Measurements from ENCODE around the gene FANCC.

The FANCC gene

GRCh38 chr9:95103871-95104580, 213.5 kb downstream of the FANCC start:
- H3K4me1 ChIP-seq (ENCODE audit: insufficient read depth, low read length): no peaks in the 10 kb centered on the region

GRCh38 chr9:95103281-95103771, 214.2 kb downstream of the FANCC start:
- no peaks in the 10 kb centered on the region for H3K9me3 ChIP-seq (ENCODE audit: insufficient read depth, low read length, severe bottlenecking)
- no peak overlapping the region for H3K9ac ChIP-seq (ENCODE audit: low read depth, low read length)
- H3K4me3 ChIP-seq (ENCODE audit: low read depth in 1 of 2, low read length in 2 of 2): no peak overlapping the region
- H3K27ac ChIP-seq (ENCODE audit: low read length): no peak overlapping the region
- 0 out of 2 replicates have a peak, but pooled peaks cover 3% of the 10 kb centered on the region for H3K36me3 ChIP-seq (ENCODE audit: insufficient read depth, low read length)
- ATAC-seq (ENCODE audit: insufficient read depth, low read depth) (no peak), DNase-seq (no peak)
- H3K79me2 ChIP-seq (ENCODE audit: insufficient read depth, low read length): no peaks in the 10 kb centered on the region
- H2AFZ ChIP-seq (ENCODE audit: low read depth, low read length): no peak overlapping the region
- TF ChIP-seq EZH2 (IDR thresholded peaks at IDR 0.05; ENCODE audit: borderline replicate concordance, low read depth, low read length, severe bottlenecking) (no peak), CTCF (IDR thresholded peaks at IDR 0.05; ENCODE audit: borderline replicate concordance, extremely low read depth, low read length, poor library complexity, severe bottlenecking) (no peak)
- no peaks in the 10 kb centered on the region for H3K4me1 ChIP-seq (ENCODE audit: insufficient read depth, low read length)
- H4K20me1 ChIP-seq (ENCODE audit: insufficient read depth, low read length): no peaks in the 10 kb centered on the region
- no peaks in the 10 kb centered on the region for H3K27me3 ChIP-seq (ENCODE audit: insufficient read depth, low read length, poor library complexity)
- no peak overlapping the region for H3K4me2 ChIP-seq (ENCODE audit: insufficient read depth, low read length)

More at GRCh38 chr9:95103871-95104580, 213.5 kb downstream of the FANCC start:
- DNase-seq (no peak), ATAC-seq (ENCODE audit: insufficient read depth, low read depth) (no peak)
- Histone ChIP-seq H3K79me2 (ENCODE audit: insufficient read depth, low read length) (no peaks in the 10 kb centered on the region), H3K36me3 (ENCODE audit: insufficient read depth, low read length) (0 out of 2 replicates have a peak, but pooled peaks cover 3% of the 10 kb centered on the region), H3K4me2 (ENCODE audit: insufficient read depth, low read length) (no peak overlapping the region), H3K4me3 (ENCODE audit: low read depth in 1 of 2, low read length in 2 of 2) (no peak overlapping the region), H3K9me3 (ENCODE audit: insufficient read depth, low read length, severe bottlenecking) (no peaks in the 10 kb centered on the region), H2AFZ (ENCODE audit: low read depth, low read length) (no peak overlapping the region), H3K27me3 (ENCODE audit: insufficient read depth, low read length, poor library complexity) (no peaks in the 10 kb centered on the region), H3K9ac (ENCODE audit: low read depth, low read length) (no peak overlapping the region), H4K20me1 (ENCODE audit: insufficient read depth, low read length) (no peaks in the 10 kb centered on the region), H3K27ac (ENCODE audit: low read length) (no peak overlapping the region)
- TF ChIP-seq CTCF (IDR thresholded peaks at IDR 0.05; ENCODE audit: borderline replicate concordance, extremely low read depth, low read length, poor library complexity, severe bottlenecking) (no peak), EZH2 (IDR thresholded peaks at IDR 0.05; ENCODE audit: borderline replicate concordance, low read depth, low read length, severe bottlenecking) (no peak)

GRCh38 chr9:95102572-95102971, 214.9 kb downstream of the FANCC start:
- no peak for ATAC-seq (ENCODE audit: insufficient read depth, low read depth)

More at GRCh38 chr9:95102572-95102971, 214.9 kb downstream of the FANCC start:
- DNase-seq: no peak
- Histone ChIP-seq H3K4me3 (ENCODE audit: low read depth in 1 of 2, low read length in 2 of 2) (no peak overlapping the region), H3K27me3 (ENCODE audit: insufficient read depth, low read length, poor library complexity) (no peaks in the 10 kb centered on the region), H4K20me1 (ENCODE audit: insufficient read depth, low read length) (no peaks in the 10 kb centered on the region), H3K4me1 (ENCODE audit: insufficient read depth, low read length) (no peaks in the 10 kb centered on the region), H3K36me3 (ENCODE audit: insufficient read depth, low read length) (0 out of 2 replicates have a peak, but pooled peaks cover 3% of the 10 kb centered on the region), H3K9ac (ENCODE audit: low read depth, low read length) (no peak overlapping the region), H3K27ac (ENCODE audit: low read length) (no peak overlapping the region), H3K9me3 (ENCODE audit: insufficient read depth, low read length, severe bottlenecking) (no peaks in the 10 kb centered on the region), H3K4me2 (ENCODE audit: insufficient read depth, low read length) (no peak overlapping the region), H2AFZ (ENCODE audit: low read depth, low read length) (no peak overlapping the region), H3K79me2 (ENCODE audit: insufficient read depth, low read length) (no peaks in the 10 kb centered on the region)
- TF ChIP-seq CTCF (IDR thresholded peaks at IDR 0.05; ENCODE audit: borderline replicate concordance, extremely low read depth, low read length, poor library complexity, severe bottlenecking) (no peak), EZH2 (IDR thresholded peaks at IDR 0.05; ENCODE audit: borderline replicate concordance, low read depth, low read length, severe bottlenecking) (no peak)

Data from DND-41 (cell line).